Caco-2 (cell line): ENCODE measurements around the gene ADRA2C. TPM values are rescaled to one million over a fixed set of nuclear protein-coding genes. Genes with fewer than 3 reads are reported as not detected.

Source experiments
- BruUV-seq: library from RNA; stranded (reverse); fragments of 400-500 nt; replicated peaks from 2 replicates; lab custom pipeline; 2021; lab: Mats Ljungman, UMichigan
- CTCF ChIA-PET: fragments of 300-600 bp; sonication (Branson Sonifier 250); formaldehyde crosslinking; loops from one replicate; lab custom pipeline; 2022; ENCODE audit warnings: antibody characterized with exemption; lab: Charles Lee
- POLR2A ChIA-PET: fragments of 300-600 bp; sonication (Branson Sonifier 250); formaldehyde crosslinking; loops from one replicate; lab custom pipeline; 2022; ENCODE audit warnings: antibody characterized with exemption; lab: Charles Lee
- DNase-seq, 2 experiments: peaks; one replicate each; pipeline versions ENCODE4 v3.0.0 to v3.0.0-alpha.2; 2020 to 2022
- H3K27me3 ChIP-seq: replicated peaks from 2 replicates; pipeline ENCODE4 v1.6.0; 2011; ENCODE audit warnings: low read length; ENCODE audit not compliant: control insufficient read depth, insufficient read depth
- H3K36me3 ChIP-seq: 2 replicates; pipeline ENCODE4 v1.5.1; 2011; ENCODE audit warnings: low read length; ENCODE audit not compliant: control insufficient read depth, insufficient read depth
- H3K4me1 ChIP-seq: fragments of 250-450 bp; sonication (Bioruptor Pico); 2 replicates; pipeline ENCODE4 v1.5.1; 2020; ENCODE audit warnings: mild to moderate bottlenecking
- H3K4me3 ChIP-seq: 2 replicates; pipeline ENCODE4 v1.5.1; 2011; ENCODE audit warnings: low read depth, mild to moderate bottlenecking, control low read depth, low read length
- H3K9me3 ChIP-seq: fragments of 250-450 bp; sonication (Bioruptor Pico); 2 replicates; pipeline ENCODE4 v1.5.1; 2020; ENCODE audit warnings: mild to moderate bottlenecking, moderate library complexity
- H3K27ac Mint-ChIP-seq: one replicate; pipeline ENCODE4 v1.8.0; 2022; ENCODE audit warnings: mixed read lengths; ENCODE audit not compliant: unreplicated experiment
- H3K27me3 Mint-ChIP-seq: one replicate; pipeline ENCODE4 v1.8.0; 2022; ENCODE audit warnings: mixed read lengths; ENCODE audit not compliant: insufficient read depth, unreplicated experiment
- H3K36me3 Mint-ChIP-seq: one replicate; pipeline ENCODE4 v1.8.0; 2022; ENCODE audit warnings: mild to moderate bottlenecking, mixed read lengths; ENCODE audit not compliant: insufficient read depth, unreplicated experiment
- H3K4me1 Mint-ChIP-seq: one replicate; pipeline ENCODE4 v1.8.0; 2022; ENCODE audit warnings: low read depth, mixed read lengths; ENCODE audit not compliant: unreplicated experiment
- H3K4me3 Mint-ChIP-seq: one replicate; pipeline ENCODE4 v1.8.0; 2022; ENCODE audit warnings: mild to moderate bottlenecking, moderate library complexity, mixed read lengths; ENCODE audit not compliant: unreplicated experiment
- H3K9me3 Mint-ChIP-seq: one replicate; pipeline ENCODE4 v1.8.0; 2022; ENCODE audit warnings: mixed read lengths; ENCODE audit not compliant: unreplicated experiment
- CTCF ChIP-seq, 2 experiments: fragments of 200-600 bp in 1 of 2; IDR thresholded peaks; 1 replicate in 1 of 2; 2 replicates in 1 of 2; pipeline versions ENCODE4 v1.5.1 to v1.8.0; 2011 to 2022; ENCODE audit warnings: antibody characterized with exemption in 1 of 2, control low read depth in 1 of 2, inconsistent platforms in 1 of 2, low read depth in 1 of 2, low read length in 1 of 2, mild to moderate bottlenecking in 1 of 2, moderate library complexity in 1 of 2; ENCODE audit not compliant: insufficient read depth in 1 of 2, severe bottlenecking in 1 of 2, unreplicated experiment in 1 of 2
- intact Hi-C: fragments of 100-400 bp; cut with micrococcal nuclease; formaldehyde crosslinking; loops from one replicate; pipeline ENCODE4 v1.10.0; 2022; ENCODE audit not compliant: unreplicated experiment
- total RNA-seq: library from RNA; stranded (reverse); gene quantifications from 2 replicates; pipeline ENCODE4 v1.2.3, GENCODE V29; 2022

Gene ADRA2C
- total RNA-seq, 1 experiment from 2014 or later = 11.7 TPM

DNA sequence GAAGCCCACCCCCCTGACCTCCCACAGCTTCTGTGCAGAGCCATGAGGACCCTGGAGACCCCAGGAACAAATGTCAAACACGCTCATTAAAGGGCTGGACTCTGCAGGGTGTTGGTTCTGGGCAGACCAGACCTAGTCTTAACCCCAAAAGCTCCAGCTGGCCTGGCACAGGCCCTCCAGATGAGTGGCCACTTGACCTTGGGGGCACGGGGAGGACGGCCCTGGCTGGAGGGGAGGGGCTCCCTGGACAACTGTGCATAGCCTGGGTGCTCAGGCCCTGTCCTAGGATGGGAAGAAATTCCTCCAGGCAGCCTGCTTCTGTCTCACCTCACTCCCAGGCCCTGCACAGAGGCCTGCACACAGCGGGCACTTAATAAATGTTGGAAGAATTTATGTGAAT is 9.4 kb downstream of the ADRA2C start:
- Mint-ChIP-seq H3K4me3 (no peak overlapping the region), H3K27ac (no peak overlapping the region), H3K27me3 (no peaks in the 10 kb centered on the region), H3K4me1 (no peaks in the 10 kb centered on the region), H3K36me3 (no peaks in the 10 kb centered on the region), H3K9me3 (no peaks in the 10 kb centered on the region)
- ChIA-PET POLR2A (no interaction called here), CTCF (no interaction called here)
- H3K27me3 ChIP-seq = no peaks in the 10 kb centered on the region
- intact Hi-C loops = no loop called here
- no peaks in the 10 kb centered on the region for H3K36me3 ChIP-seq
- peaks cover 7% of the 10 kb centered on the region for H3K4me1 ChIP-seq
- H3K4me3 ChIP-seq = no peak overlapping the region
- TF ChIP-seq CTCF (IDR thresholded peaks at IDR 0.05; ENCODE audit: insufficient read depth in 1 of 2, low read depth in 1 of 2, low read length in 1 of 2, severe bottlenecking in 1 of 2, unreplicated experiment in 1 of 2) = no peak
- no peak for DNase-seq
- no peaks in the 10 kb centered on the region for H3K9me3 ChIP-seq
- no TSS peak for BruUV-seq

- no peaks in the 10 kb centered on the region for H3K36me3 Mint-ChIP-seq
- no peaks in the 10 kb centered on the region for H3K4me1 Mint-ChIP-seq
- no peak for DNase-seq
- H3K27ac Mint-ChIP-seq = no peak overlapping the region
- H3K4me3 ChIP-seq = no peak overlapping the region
- H3K36me3 ChIP-seq = no peaks in the 10 kb centered on the region
- ChIA-PET CTCF (no interaction called here), POLR2A (no interaction called here)
- TF ChIP-seq CTCF (IDR thresholded peaks at IDR 0.05; ENCODE audit: insufficient read depth in 1 of 2, low read depth in 1 of 2, low read length in 1 of 2, severe bottlenecking in 1 of 2, unreplicated experiment in 1 of 2) = no peak
- no TSS peak for BruUV-seq
- no peaks in the 10 kb centered on the region for H3K27me3 ChIP-seq
- intact Hi-C loops = no loop called here
- H3K4me1 ChIP-seq = peaks cover 12% of the 10 kb centered on the region
- H3K9me3 ChIP-seq = no peaks in the 10 kb centered on the region
- H3K4me3 Mint-ChIP-seq = no peak overlapping the region
- no peaks in the 10 kb centered on the region for H3K27me3 Mint-ChIP-seq
- no peaks in the 10 kb centered on the region for H3K9me3 Mint-ChIP-seq
Observed at GRCh38 chr4:3776166-3777032, 10.2 kb downstream of the ADRA2C start.

- Histone ChIP-seq H3K36me3 (no peaks in the 10 kb centered on the region), H3K4me1 (peaks cover 15% of the 10 kb centered on the region), H3K9me3 (peaks cover 5% of the 10 kb centered on the region; the same call in 1 of the 2 replicates), H3K27me3 (no peaks in the 10 kb centered on the region), H3K4me3 (no peak overlapping the region)
- no peak overlapping the region for H3K27ac Mint-ChIP-seq
- no peak for TF ChIP-seq CTCF (IDR thresholded peaks at IDR 0.05; ENCODE audit: insufficient read depth in 1 of 2, low read depth in 1 of 2, low read length in 1 of 2, severe bottlenecking in 1 of 2, unreplicated experiment in 1 of 2)
- no peaks in the 10 kb centered on the region for H3K9me3 Mint-ChIP-seq
- no peak for DNase-seq
- no TSS peak for BruUV-seq
- H3K36me3 Mint-ChIP-seq = no peaks in the 10 kb centered on the region
- intact Hi-C loops = no loop called here
- H3K4me3 Mint-ChIP-seq = no peak overlapping the region
- no peaks in the 10 kb centered on the region for H3K4me1 Mint-ChIP-seq
- ChIA-PET CTCF (no interaction called here), POLR2A (no interaction called here)
- H3K27me3 Mint-ChIP-seq = no peaks in the 10 kb centered on the region
Observed at GRCh38 chr4:3777033-3777390, 10.8 kb downstream of the ADRA2C start.
